Measurements from ENCODE around the gene PLEKHH1. TPM values are rescaled to one million over a fixed set of nuclear protein-coding genes. Genes with fewer than 3 reads are reported as not detected.

The PLEKHH1 gene
- total RNA-seq, 2 experiments from 2014 or later, result 4.8 to 6.7 TPM

- H3K4me1 Mint-ChIP-seq (ENCODE audit: low read depth), result no peaks in the 10 kb centered on the region
- DNase-seq, result no peak
Observed at GRCh38 chr14:67523764-67524633, 9.1 kb upstream of the PLEKHH1 start.

GRCh38 chr14:67524634-67524963 lies 8.5 kb upstream of the PLEKHH1 start:
- H3K4me1 Mint-ChIP-seq (ENCODE audit: low read depth), result no peaks in the 10 kb centered on the region
- H3K27me3 Mint-ChIP-seq, result peaks cover 18% of the 10 kb centered on the region
- DNase-seq (no peak), ATAC-seq (no peak)
- intact Hi-C loops (cut with micrococcal nuclease), result no loop called here
- H3K27ac Mint-ChIP-seq, result no peak overlapping the region
- H3K36me3 Mint-ChIP-seq (ENCODE audit: low read depth), result no peaks in the 10 kb centered on the region
- CTCF ChIA-PET, result interaction anchor here (2.9 to 6.1 kb wide), 5 partner anchors 12 to 179 kb away, joined by 15 to 104 read pairs (median 27); no protein-coding TSS in a partner anchor
- no peak for TF ChIP-seq CTCF (IDR thresholded peaks at IDR 0.05)
- H3K9me3 Mint-ChIP-seq, result no peaks in the 10 kb centered on the region
- no peak overlapping the region for H3K4me3 Mint-ChIP-seq
- POLR2A ChIA-PET, result interaction anchor here (0.9 kb wide), 1 partner anchor 10 kb away, joined by 3 read pairs; no protein-coding TSS in a partner anchor

More at GRCh38 chr14:67523764-67524633, 9.1 kb upstream of the PLEKHH1 start:
- Mint-ChIP-seq H3K36me3 (ENCODE audit: low read depth) (no peaks in the 10 kb centered on the region), H3K27ac (no peak overlapping the region), H3K4me3 (no peak overlapping the region), H3K9me3 (no peaks in the 10 kb centered on the region), H3K27me3 (peaks cover 18% of the 10 kb centered on the region)
- ChIA-PET CTCF (interaction anchor here (2.9 to 6.1 kb wide), 4 partner anchors 12 to 180 kb away, joined by 15 to 104 read pairs (median 30); no protein-coding TSS in a partner anchor), POLR2A (interaction anchor here (0.9 kb wide), 1 partner anchor 9 kb away, joined by 3 read pairs; no protein-coding TSS in a partner anchor)
- intact Hi-C loops (cut with micrococcal nuclease), result no loop called here
- no peak for ATAC-seq
- no peak for TF ChIP-seq CTCF (IDR thresholded peaks at IDR 0.05)

GRCh38 chr14:67525389-67525788 lies 7.7 kb upstream of the PLEKHH1 start:
- CTCF ChIA-PET, result interaction anchor here (0.9 to 6.1 kb wide), 16 partner anchors 8 to 185 kb away, joined by 3 to 104 read pairs (median 14); partner anchors contain the start of gene TMEM229B

GRCh38 chr14:67526181-67526580 lies 6.9 kb upstream of the PLEKHH1 start:
- no peak for DNase-seq
- Mint-ChIP-seq H3K27me3 (peaks cover 19% of the 10 kb centered on the region), H3K4me1 (ENCODE audit: low read depth) (no peaks in the 10 kb centered on the region), H3K36me3 (ENCODE audit: low read depth) (no peaks in the 10 kb centered on the region), H3K9me3 (no peaks in the 10 kb centered on the region), H3K27ac (no peak overlapping the region), H3K4me3 (no peak overlapping the region)
- no peak for TF ChIP-seq CTCF (IDR thresholded peaks at IDR 0.05)
- intact Hi-C loops (cut with micrococcal nuclease), result loop anchor here (5.0 kb wide), 2 partner anchors 41 to 99 kb away; no protein-coding TSS in a partner anchor
- CTCF ChIA-PET, result interaction anchor here (0.9 to 6.1 kb wide), 32 partner anchors 9 to 188 kb away, joined by 3 to 104 read pairs (median 10); partner anchors contain the start of gene TMEM229B
- POLR2A ChIA-PET, result interaction anchor here (1.3 kb wide), 1 partner anchor 45 kb away, joined by 5 read pairs; no protein-coding TSS in a partner anchor
- no peak for ATAC-seq

More at GRCh38 chr14:67525389-67525788, 7.7 kb upstream of the PLEKHH1 start:
- Mint-ChIP-seq H3K4me1 (ENCODE audit: low read depth) (no peaks in the 10 kb centered on the region), H3K4me3 (no peak overlapping the region), H3K36me3 (ENCODE audit: low read depth) (no peaks in the 10 kb centered on the region), H3K27me3 (peaks cover 18% of the 10 kb centered on the region), H3K27ac (no peak overlapping the region), H3K9me3 (no peaks in the 10 kb centered on the region)
- no peak for TF ChIP-seq CTCF (IDR thresholded peaks at IDR 0.05)
- no peak for DNase-seq
- POLR2A ChIA-PET, result no interaction called here
- intact Hi-C loops (cut with micrococcal nuclease), result loop anchor here (5.0 kb wide), 2 partner anchors 42 to 98 kb away; no protein-coding TSS in a partner anchor
- no peak for ATAC-seq
